Peyer's patch (tissue), 4 donors: ENCODE data around the gene CEACAM20.

Source experiments
- CTCF ChIP-seq, 6 experiments: fragments of 450-650 bp in 4 of 6; fragments of 200-600 bp in 2 of 6; sonication (generic) in 1 of 6; IDR thresholded peaks; one replicate each; pipeline ENCODE4 v1.5.1; 2017 to 2019; ENCODE audit warnings: antibody characterized with exemption in 6 of 6, mild to moderate bottlenecking in 3 of 6, moderate library complexity in 1 of 6
- POLR2A ChIP-seq, 2 donors: fragments of 450-650 bp; IDR thresholded peaks; one replicate each; pipeline ENCODE4 v1.5.1; 2017; ENCODE audit warnings: antibody characterized with exemption in 2 of 2, mild to moderate bottlenecking in 2 of 2, moderate library complexity in 2 of 2

GRCh38 chr19:44573183-44573582 lies 43.7 kb upstream of the CEACAM20 start:
- TF ChIP-seq POLR2A (IDR thresholded peaks at IDR 0.05) = no peak
- TF ChIP-seq CTCF (IDR thresholded peaks at IDR 0.05) = no peak
